OCI-LY7 (cell line): ENCODE data around the gene CCDC85B. TPM values are rescaled to one million over a fixed set of nuclear protein-coding genes. Genes with fewer than 3 reads are reported as not detected.
A peak's percentile ranks its signal among the peaks of the same experiment; 100 is the strongest.

Experiments used
- BruUV-seq: library from RNA; stranded (reverse); fragments of 400-500 nt; replicated peaks from 2 replicates; lab custom pipeline; 2021; lab: Mats Ljungman, UMichigan
- CTCF ChIA-PET: fragments of 300-600 bp; sonication (Branson Sonifier 250); formaldehyde crosslinking; loops from one replicate; lab custom pipeline; 2022; ENCODE audit warnings: antibody characterized with exemption; ENCODE audit not compliant: unreplicated experiment; lab: Charles Lee
- POLR2A ChIA-PET: fragments of 300-600 bp; sonication (Branson Sonifier 250); formaldehyde crosslinking; loops from one replicate; lab custom pipeline; 2022; ENCODE audit warnings: antibody characterized with exemption; lab: Charles Lee
- DNase-seq: peaks from one replicate; pipeline ENCODE4 v3.0.0-alpha.2; 2015; ENCODE audit warnings: low spot score
- H2AFZ ChIP-seq: fragments of 200-600 bp; sonication (generic), shearing (Covaris generic); 2 replicates; pipeline ENCODE4 v1.6.1; 2014; ENCODE audit warnings: mild to moderate bottlenecking, antibody characterized with exemption, low read length, moderate library complexity
- H3K27ac ChIP-seq: fragments of 200-600 bp; sonication (generic); 2 replicates; pipeline ENCODE4 v1.5.1; 2014; ENCODE audit warnings: mixed run types, low read depth, mild to moderate bottlenecking, moderate library complexity, low read length, inconsistent platforms; ENCODE audit not compliant: poor library complexity, severe bottlenecking
- H3K36me3 ChIP-seq: fragments of 200-600 bp; sonication (generic); 2 replicates; pipeline ENCODE4 v1.6.1; 2014; ENCODE audit warnings: mild to moderate bottlenecking, antibody characterized with exemption, low read length, moderate library complexity, mixed read lengths; ENCODE audit not compliant: insufficient read depth
- H3K4me1 ChIP-seq: fragments of 200-600 bp; sonication (generic); 2 replicates; pipeline ENCODE4 v1.5.1; 2014; ENCODE audit warnings: mild to moderate bottlenecking, low read length; ENCODE audit not compliant: insufficient read depth, poor library complexity, severe bottlenecking
- H3K4me2 ChIP-seq: fragments of 200-600 bp; sonication (generic); 2 replicates; pipeline ENCODE4 v1.6.1; 2014; ENCODE audit warnings: mild to moderate bottlenecking, low read length
- H3K4me3 ChIP-seq: fragments of 200-600 bp; sonication (generic); 2 replicates; pipeline ENCODE4 v1.5.1; 2014; ENCODE audit warnings: mild to moderate bottlenecking, low read depth, low read length; ENCODE audit not compliant: poor library complexity, severe bottlenecking
- H3K79me2 ChIP-seq: fragments of 200-600 bp; sonication (generic); 2 replicates; pipeline ENCODE4 v1.6.1; 2016; ENCODE audit warnings: low read depth, mild to moderate bottlenecking, low read length, moderate library complexity, mixed read lengths; ENCODE audit not compliant: insufficient read depth
- H3K9me2 ChIP-seq: fragments of 200-600 bp; sonication (generic); 2 replicates; pipeline ENCODE4 v1.6.1; 2016; ENCODE audit warnings: mild to moderate bottlenecking, low read length, mixed read lengths; ENCODE audit not compliant: insufficient read depth
- H3K9me3 ChIP-seq: fragments of 200-600 bp; sonication (generic); 2 replicates; pipeline ENCODE4 v1.6.1; 2014; ENCODE audit warnings: mild to moderate bottlenecking, mixed run types, low read length, mixed read lengths
- H4K20me1 ChIP-seq: fragments of 200-600 bp; sonication (generic); 2 replicates; pipeline ENCODE4 v1.6.1; 2014; ENCODE audit warnings: mild to moderate bottlenecking, antibody characterized with exemption, low read length, moderate library complexity, mixed read lengths; ENCODE audit not compliant: insufficient read depth
- CTCF ChIP-seq: fragments of 200-600 bp; sonication (generic); conservative IDR thresholded peaks from 2 replicates; pipeline ENCODE4 v1.5.1; 2014; ENCODE audit warnings: mild to moderate bottlenecking, antibody characterized with exemption, low read length, moderate library complexity, mixed read lengths
- EZH2phosphoT487 ChIP-seq: fragments of 200-600 bp; sonication (generic); IDR thresholded peaks from 2 replicates; pipeline ENCODE4 v1.6.1; 2018; ENCODE audit warnings: low read depth, borderline replicate concordance, mild to moderate bottlenecking, mixed run types, antibody characterized with exemption, low read length, moderate library complexity, mixed read lengths
- intact Hi-C: fragments of 100-400 bp; cut with micrococcal nuclease; formaldehyde crosslinking; loops from one replicate; pipeline ENCODE4 v1.10.0; 2022; ENCODE audit not compliant: unreplicated experiment
- total RNA-seq, 2 experiments: library from RNA; depleted of rRNA in 1 of 2; stranded (reverse); fragments of >200 nt in 1 of 2; shearing (Covaris generic) in 1 of 2; gene quantifications; 2 replicates each; pipeline ENCODE4 v1.2.3, GENCODE V29; 2014 to 2022

Gene CCDC85B
- total RNA-seq, 2 experiments from 2014 or later = 64.1 to 76.7 TPM

DNA sequence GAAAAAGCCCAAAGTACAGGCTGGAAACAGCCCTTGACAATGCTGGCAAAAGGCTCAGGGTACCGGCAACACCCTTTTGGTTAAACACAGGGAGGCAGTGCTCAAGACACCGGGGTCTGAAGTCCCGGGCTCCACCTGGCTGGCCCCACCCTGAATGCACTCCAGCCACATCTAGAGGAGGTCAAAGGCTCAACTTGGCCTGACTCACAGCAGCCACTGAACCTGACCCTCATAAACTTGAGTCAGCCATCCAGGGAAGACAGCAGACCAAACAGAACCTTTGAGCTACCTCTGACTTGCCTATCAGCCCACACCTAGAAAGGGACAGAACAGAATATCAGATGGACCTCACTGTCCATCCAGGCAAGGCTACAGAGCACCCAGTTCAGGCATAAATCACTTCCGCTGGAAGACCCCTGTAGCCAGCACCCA, 36.3 kb upstream of the CCDC85B start:
- Histone ChIP-seq H4K20me1 (peaks cover 16% of the 10 kb centered on the region), H3K27ac (no peak overlapping the region), H3K79me2 (peaks cover 36% of the 10 kb centered on the region), H2AFZ (no peak overlapping the region), H3K4me1 (peaks cover 16% of the 10 kb centered on the region), H3K36me3 (peaks cover 69% of the 10 kb centered on the region), H3K4me3 (no peak overlapping the region), H3K9me3 (peaks cover 7% of the 10 kb centered on the region; the same call in 1 of the 2 replicates), H3K9me2 (no peaks in the 10 kb centered on the region), H3K4me2 (no peak overlapping the region)
- no peak for DNase-seq
- ChIA-PET CTCF (no interaction called here), POLR2A (no interaction called here)
- intact Hi-C loops = no loop called here
- no TSS peak for BruUV-seq
- no peak for TF ChIP-seq CTCF
- no peak for TF ChIP-seq EZH2phosphoT487

DNA sequence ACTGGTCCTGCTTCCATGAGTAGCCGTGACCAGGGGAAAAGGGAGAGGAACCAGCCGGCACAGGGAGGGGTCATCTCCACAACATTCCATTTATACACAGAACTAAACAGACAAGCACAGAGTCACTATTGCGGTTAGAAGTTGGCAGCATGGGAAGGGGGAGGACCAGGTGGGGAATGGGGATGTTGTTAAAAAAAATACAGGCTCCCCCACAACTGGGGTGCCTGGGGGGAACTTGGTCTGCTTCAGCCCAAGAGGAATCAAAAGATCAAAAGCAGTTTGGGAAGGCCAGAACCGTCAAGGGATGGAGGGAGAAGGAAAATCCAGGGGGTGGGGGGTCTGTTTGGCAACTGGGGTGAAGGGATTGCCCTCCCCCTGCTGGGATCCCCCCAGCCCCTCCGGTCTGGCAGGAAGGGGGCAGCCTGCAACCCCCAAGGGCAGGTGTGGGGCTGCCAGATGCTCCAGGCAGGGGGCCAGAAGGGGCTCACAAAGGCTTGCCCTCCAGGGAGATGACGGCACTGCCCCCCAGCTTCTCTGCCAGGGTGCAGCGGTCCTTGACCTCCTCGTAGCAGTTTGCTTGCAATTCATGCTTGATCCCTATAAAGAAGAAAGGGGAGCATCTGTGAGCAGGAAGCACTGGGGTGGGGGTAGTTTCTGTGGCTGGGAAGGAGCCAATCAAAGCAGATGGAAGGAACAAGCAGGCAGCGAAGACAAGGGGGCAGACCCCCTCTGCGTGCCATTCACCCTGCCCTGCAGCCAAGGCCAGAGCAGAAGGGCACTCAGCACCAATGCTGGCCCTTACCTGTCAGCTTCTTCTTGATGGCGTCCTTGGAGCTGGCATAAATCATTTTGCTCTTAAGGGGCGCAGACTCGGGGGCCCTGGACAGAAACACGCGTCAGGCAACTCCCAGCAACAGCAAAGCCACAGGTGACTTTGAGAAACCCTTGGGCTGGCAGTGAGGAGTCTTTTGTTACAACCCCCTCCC, 35.3 kb upstream of the CCDC85B start:
- Histone ChIP-seq H3K36me3 (peaks cover 69% of the 10 kb centered on the region), H3K4me2 (no peak overlapping the region; the same call in 1 of the 2 replicates), H2AFZ (no peak overlapping the region), H3K4me1 (peaks cover 20% of the 10 kb centered on the region), H3K9me3 (peaks cover 7% of the 10 kb centered on the region; the same call in 1 of the 2 replicates), H4K20me1 (peaks cover 16% of the 10 kb centered on the region), H3K4me3 (no peak overlapping the region), H3K79me2 (peaks cover 36% of the 10 kb centered on the region), H3K27ac (no peak overlapping the region), H3K9me2 (no peaks in the 10 kb centered on the region)
- DNase-seq = no peak
- TSS peak; percentile 97 for BruUV-seq
- intact Hi-C loops = loop anchor here (5.0 kb wide), 1 partner anchor 412 kb away; the partner anchor contains the start of gene RAB1B
- no peak for TF ChIP-seq EZH2phosphoT487
- no peak for TF ChIP-seq CTCF
- ChIA-PET POLR2A (no interaction called here), CTCF (no interaction called here)
